Stimulated activated CD8-positive, alpha-beta memory T cell treated with anti-CD3 and anti-CD28 coated beads, Interleukin-4, amount 100 ng/mL, for 1 hour (primary cell): Measurements from ENCODE around the gene ANP32A.
A peak's percentile ranks its signal among the peaks of the same experiment; 100 is the strongest.

Experiments used
- DNase-seq, 2 donors: peaks; one replicate each; pipeline ENCODE4 v3.0.0-alpha.2; 2020; ENCODE audit warnings: low read depth in 2 of 2, low spot score in 1 of 2

Gene ANP32A

GRCh38 chr15:68821190-68821840, 620 bp upstream of the ANP32A start:
- peak in 1 of 2 donors; percentile 14 for DNase-seq

GRCh38 chr15:68819495-68820294, 1.0 kb downstream of the ANP32A start:
- DNase-seq = no peak

DNA sequence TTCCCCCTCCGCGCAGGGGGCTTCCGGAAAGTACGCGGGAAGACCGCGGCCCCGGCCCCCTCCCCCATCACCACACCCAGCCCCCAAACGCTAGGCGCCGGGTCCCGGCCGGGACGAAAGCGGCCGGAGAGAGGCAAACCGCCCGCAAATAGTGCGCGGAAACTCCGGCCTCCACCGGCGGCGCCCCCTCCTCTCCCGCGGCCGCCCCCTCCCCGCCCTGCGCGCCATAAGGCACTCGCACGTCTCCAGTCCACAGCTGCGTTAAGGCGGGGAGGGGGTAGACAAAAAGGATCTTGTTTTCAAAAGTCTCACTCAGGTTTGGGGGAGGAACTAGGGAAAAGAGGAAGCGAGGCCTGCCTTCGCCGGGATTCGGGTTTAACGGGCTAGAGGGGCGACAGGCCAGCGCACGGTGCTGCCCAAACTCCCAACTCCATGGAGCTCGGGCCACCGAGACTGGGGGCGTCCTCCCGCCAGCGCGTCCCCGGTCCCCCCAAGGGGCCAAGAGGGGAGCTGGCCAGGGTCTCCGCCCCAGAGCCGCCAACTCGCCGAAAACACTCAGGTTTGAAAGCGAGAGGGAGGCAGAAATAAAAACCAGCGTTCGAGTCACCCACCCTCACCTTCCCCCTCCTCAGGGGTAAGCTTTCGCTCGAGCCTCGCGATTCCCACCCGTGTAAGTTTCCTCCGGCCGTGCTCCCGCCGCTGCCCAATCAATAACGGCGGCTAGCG, 1.8 kb downstream of the ANP32A start:
- no peak for DNase-seq

DNA sequence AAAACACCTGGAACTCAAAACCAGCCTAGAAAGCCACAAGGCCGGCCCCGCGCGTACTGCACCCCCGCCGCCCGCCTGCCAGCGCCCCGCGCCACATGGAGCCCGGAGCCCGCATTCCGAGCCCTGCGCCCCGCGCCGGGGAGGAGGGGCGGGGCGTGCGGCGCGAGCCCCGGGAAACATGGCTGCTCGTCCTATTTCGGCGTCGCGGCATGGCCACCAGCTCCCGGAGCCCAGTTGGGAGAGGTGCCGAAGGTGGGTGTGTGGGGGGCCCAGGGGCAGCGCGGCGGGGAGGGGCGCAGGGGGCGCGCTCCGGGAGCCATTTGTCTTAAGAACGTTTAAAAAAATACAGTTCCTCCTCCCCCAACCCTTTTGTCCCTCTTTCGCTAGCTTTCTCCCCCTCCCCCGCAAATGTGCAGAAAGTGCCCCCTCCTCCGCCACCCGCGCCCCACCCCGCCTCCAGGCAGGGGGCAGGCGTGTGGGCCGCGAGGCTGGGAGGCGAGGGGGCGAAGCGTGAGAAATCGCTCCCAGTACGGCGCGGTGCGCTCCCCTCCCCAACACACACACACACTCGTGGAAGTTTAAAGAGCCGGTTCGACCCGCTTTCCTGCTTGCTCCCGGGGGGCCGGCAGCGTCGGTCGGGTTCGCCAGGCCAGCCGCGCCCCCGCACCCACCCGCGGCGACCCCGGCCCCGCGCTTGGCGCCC, 2.5 kb downstream of the ANP32A start:
- DNase-seq = no peak

- DNase-seq = no peak
Observed at GRCh38 chr15:68817304-68818065, 3.2 kb downstream of the ANP32A start.

DNA sequence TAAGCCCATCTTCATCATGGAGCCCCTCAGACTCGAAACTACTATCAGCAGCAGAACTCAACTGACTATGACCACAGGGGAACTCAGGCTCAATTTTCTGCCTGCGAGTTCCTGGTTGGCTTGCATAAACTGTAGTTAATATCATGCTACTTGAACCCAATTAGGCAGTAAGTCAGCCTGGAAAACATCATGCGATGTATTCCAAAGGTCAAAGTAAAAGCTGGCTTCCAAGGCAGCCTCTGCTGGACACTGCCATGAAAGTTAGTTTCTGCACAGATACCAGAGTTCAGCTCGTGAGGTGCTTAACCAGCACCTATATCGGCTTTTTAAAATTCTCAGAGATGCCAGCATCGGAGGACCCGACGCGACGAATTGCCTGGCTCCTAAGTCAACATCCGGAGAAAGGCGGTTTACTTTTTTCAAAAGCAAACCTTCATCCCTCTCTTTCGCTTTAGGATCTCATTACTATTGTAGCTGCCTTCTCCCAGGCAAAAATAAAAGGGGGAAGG, 3.8 kb downstream of the ANP32A start:
- no peak for DNase-seq

GRCh38 chr15:68816158-68816557, 4.5 kb downstream of the ANP32A start:
- no peak for DNase-seq

DNA sequence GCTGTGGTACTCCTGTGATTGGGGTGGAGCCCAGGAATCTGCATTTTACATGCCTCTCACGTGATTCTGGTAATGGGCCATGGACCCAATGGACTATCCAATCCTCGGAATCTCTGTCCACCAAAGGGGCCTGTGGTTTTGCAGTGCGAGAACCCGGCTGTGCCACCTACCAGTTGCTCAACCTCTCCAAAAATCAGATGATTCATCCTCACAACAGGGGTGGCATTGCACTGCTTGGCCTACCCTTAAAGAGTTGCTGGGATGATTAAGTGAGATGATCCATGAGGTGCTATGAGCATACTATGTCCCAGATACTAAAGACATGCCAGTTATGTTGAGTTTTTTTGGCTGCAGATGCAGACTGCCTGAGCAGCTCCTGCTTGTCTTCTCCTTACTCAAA, 5.1 kb downstream of the ANP32A start:
- DNase-seq = no peak

GRCh38 chr15:68814596-68814995, 6.1 kb downstream of the ANP32A start:
- no peak for DNase-seq

DNA sequence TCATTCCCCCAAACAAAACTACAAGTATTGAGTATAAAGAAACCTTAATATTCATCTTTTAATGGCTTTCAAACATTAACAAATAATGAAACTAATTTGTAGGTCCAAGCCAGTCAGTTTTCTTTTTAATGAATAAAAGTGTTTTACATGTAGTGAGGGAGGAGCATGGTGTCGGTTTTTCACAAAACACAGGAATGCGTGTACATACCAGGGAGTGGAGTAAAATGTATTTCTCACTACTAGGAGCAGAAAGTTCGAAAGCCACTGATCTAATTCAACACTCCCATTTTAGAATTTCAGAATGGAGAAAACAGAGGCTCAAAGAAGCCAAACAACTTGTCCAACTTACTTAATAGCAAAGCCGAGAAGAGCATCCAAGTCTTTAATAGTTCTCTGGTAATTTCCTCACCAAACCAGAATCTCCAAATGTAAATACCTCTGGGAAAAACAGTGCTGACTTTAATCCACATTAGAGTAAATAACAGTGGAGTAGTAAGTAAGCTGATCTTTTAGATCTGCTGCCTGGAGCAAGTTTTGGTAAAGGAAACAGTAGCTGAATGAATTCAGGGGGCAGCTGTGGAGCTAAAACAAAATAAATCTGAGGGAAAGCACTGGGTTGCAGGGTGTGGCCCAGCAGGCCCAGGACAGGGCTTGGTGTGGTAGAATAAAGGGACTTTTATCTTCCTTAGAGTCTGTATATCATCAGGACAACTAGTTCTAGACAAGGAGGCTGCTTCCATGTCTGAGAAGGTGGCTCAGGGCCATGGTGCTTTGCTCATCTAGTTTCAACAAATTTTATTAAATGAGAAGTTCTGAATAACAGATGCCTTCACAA, 7.9 kb downstream of the ANP32A start:
- no peak for DNase-seq

DNA sequence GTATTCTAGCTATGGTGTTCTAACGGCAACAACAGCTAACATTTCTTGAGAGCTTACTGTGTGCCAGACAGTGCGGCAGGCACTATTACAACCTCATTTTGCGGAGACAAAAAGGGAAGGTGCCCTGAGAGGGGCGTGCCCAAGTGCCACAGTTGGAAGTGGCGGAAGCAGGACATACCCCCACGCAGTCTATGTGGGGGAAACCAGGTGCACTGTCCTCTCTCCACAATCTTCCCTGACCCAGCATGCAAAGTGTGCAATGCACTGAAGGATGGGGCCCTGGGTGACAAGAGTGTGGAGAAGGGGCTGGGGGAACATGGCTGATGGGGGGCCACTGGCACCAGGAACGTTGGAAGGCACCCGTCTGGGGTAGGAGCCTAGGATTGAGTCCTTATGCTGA, 8.6 kb downstream of the ANP32A start:
- no peak for DNase-seq

- no peak for DNase-seq
Observed at GRCh38 chr15:68809517-68809916, 11.2 kb downstream of the ANP32A start.

DNA sequence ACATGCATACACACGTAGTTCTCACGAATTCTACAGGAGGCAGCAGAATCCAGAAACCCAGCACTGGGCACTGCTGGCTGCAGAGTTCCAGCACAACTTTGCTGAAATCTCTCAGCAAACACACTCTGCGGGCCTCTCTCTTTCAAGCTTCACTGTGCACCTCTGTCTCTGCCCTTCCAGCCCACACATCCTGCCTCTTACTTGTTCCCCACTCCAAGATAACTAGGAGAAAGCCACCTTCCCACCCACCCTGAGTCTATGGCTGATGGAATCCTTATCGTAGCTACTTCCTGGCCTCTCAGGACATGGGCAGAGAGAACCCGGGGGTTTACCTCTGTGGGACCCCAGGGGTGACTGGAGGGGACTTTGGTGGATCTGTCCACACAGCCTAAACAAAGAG, 11.9 kb downstream of the ANP32A start:
- DNase-seq = no peak

DNA sequence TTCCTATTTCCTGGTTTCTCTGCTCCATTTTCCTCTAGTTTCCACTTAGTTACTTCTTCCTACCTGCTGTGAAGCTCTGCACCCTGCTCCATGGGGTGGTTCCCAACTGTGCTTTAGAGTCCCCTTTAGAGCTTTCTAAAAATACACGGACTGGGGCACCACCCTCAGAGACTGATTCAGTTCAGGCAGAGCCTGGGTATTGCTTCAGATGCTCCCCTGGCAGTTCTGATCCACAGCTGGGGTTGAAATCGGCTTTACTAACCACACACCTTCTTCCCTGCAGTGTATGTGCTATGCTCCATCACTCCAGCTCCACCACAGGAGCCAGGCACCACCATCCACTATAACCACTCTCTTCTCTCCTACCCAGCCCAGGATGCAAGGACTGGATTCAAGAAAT, 12.6 kb downstream of the ANP32A start:
- DNase-seq = no peak

DNA sequence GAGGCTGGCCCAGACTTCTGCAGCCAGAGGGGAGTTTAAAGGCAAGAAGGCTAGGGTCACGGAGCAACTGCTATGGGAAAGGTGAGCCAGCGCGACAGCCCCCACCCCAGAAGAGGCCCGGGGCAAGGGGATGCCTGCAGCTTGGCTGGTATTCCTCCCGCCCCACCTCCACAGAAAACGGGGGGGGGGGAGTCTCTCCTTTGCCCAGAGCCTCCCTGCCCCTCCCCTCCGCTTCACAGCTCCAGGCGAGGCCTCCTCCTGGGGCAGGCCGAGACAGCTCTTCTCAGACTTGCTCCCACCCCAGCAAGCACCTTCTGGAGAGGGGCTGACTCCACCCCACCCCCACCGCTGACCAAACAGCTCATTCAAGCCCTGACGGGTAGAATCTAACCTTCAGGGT, 13.4 kb downstream of the ANP32A start:
- DNase-seq = no peak

- DNase-seq = no peak
Observed at GRCh38 chr15:68806220-68807060, 14.3 kb downstream of the ANP32A start.

DNA sequence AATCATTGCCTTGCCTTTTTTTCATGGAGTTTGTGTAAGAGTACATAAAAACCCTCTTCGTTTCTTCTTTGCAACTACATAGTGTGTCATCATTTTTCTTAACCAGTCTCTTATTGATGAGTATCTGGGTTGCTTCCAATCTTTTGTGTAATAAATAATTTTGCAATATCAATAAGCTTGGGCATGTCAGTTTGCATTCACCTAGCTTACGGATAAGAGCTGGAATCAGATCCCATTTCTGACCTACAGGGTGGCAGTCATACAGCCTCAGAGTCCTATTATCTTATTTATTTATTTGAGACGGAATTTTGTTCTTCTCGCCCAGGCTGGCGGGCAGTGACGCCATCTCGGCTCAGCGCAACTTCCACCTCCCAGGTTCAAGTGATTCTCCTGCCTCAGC, 18.3 kb downstream of the ANP32A start:
- DNase-seq = no peak

GRCh38 chr15:68801572-68802148, 19.0 kb downstream of the ANP32A start:
- DNase-seq = no peak
